HepG2 (cell line): ENCODE results near the gene ZNF3. TPM values are rescaled to one million over a fixed set of nuclear protein-coding genes. Genes with fewer than 3 reads are reported as not detected.

Experiments used
- CC2D1A ChIP-seq: sonication (generic); formaldehyde crosslinking; IDR thresholded peaks from 2 replicates; pipeline ENCODE4 v1.8.1; 2023; ENCODE audit warnings: mild to moderate bottlenecking, missing genetic modification reagents
- DNMT3B ChIP-seq: conservative IDR thresholded peaks from 2 replicates; pipeline ENCODE4 v1.6.1; 2016; ENCODE audit warnings: missing biosample characterization, control low read depth
- EED ChIP-seq: sonication (generic); formaldehyde crosslinking; IDR thresholded peaks from 2 replicates; pipeline ENCODE4 v1.5.0; 2020; ENCODE audit warnings: mild to moderate bottlenecking, missing genetic modification reagents
- ERF ChIP-seq: IDR thresholded peaks from 2 replicates; pipeline ENCODE4 v1.6.1; 2018; ENCODE audit warnings: missing biosample characterization, missing genetic modification reagents
- FOXJ3 ChIP-seq: sonication (generic); formaldehyde crosslinking; IDR thresholded peaks from 2 replicates; pipeline ENCODE4 v1.4.0; 2020; ENCODE audit warnings: missing genetic modification reagents, mild to moderate bottlenecking, borderline replicate concordance
- GATAD2A ChIP-seq: IDR thresholded peaks from 2 replicates; pipeline ENCODE4 v1.6.1; 2016
- HMGA1 ChIP-seq: sonication (generic); formaldehyde crosslinking; conservative IDR thresholded peaks from 2 replicates; pipeline ENCODE4 v1.4.0; 2020; ENCODE audit warnings: missing genetic modification reagents
- HOXA3 ChIP-seq: sonication (generic); formaldehyde crosslinking; IDR thresholded peaks from 2 replicates; pipeline ENCODE4 v1.5.0; 2020; ENCODE audit warnings: missing genetic modification reagents
- JUNB ChIP-seq: sonication (generic); formaldehyde crosslinking; IDR thresholded peaks from 2 replicates; pipeline ENCODE4 v1.8.0; 2022; ENCODE audit warnings: missing genetic modification reagents, mild to moderate bottlenecking, borderline replicate concordance
- KMT2B ChIP-seq: IDR thresholded peaks from 2 replicates; pipeline ENCODE4 v1.6.1; 2016; ENCODE audit warnings: missing genetic modification reagents, missing compliant biosample characterization
- MED13 ChIP-seq: sonication (generic); formaldehyde crosslinking; IDR thresholded peaks from 2 replicates; pipeline ENCODE4 v1.5.0; 2020; ENCODE audit warnings: missing genetic modification reagents
- POLR2A ChIP-seq, 2 experiments: IDR thresholded peaks; 2 replicates each; pipeline ENCODE4 v1.6.1; 2011; ENCODE audit warnings: low read depth in 2 of 2, low read length in 2 of 2, mild to moderate bottlenecking in 1 of 2, moderate library complexity in 1 of 2; ENCODE audit not compliant: insufficient read depth in 1 of 2
- SETDB1 ChIP-seq: sonication (generic); formaldehyde crosslinking; IDR thresholded peaks from 2 replicates; pipeline ENCODE4 v1.5.1; 2020; ENCODE audit warnings: missing genetic modification reagents, mild to moderate bottlenecking, borderline replicate concordance
- SIX4 ChIP-seq: sonication (generic); formaldehyde crosslinking; IDR thresholded peaks from 2 replicates; pipeline ENCODE4 v1.4.0; 2020; ENCODE audit warnings: missing genetic modification reagents
- SNAI1 ChIP-seq: sonication (generic); formaldehyde crosslinking; IDR thresholded peaks from 2 replicates; pipeline ENCODE4 v1.5.0; 2020; ENCODE audit warnings: mild to moderate bottlenecking, missing genetic modification reagents, borderline replicate concordance
- SPEN ChIP-seq: sonication (generic); formaldehyde crosslinking; IDR thresholded peaks from 2 replicates; pipeline ENCODE4 v1.5.1; 2020; ENCODE audit warnings: low read depth, mild to moderate bottlenecking, missing genetic modification reagents
- ZBTB4 ChIP-seq: sonication (generic); formaldehyde crosslinking; IDR thresholded peaks from 2 replicates; pipeline ENCODE4 v1.4.0; 2020; ENCODE audit warnings: missing genetic modification reagents, mild to moderate bottlenecking, borderline replicate concordance
- ZNF589 ChIP-seq: sonication (generic); formaldehyde crosslinking; conservative IDR thresholded peaks from 2 replicates; pipeline ENCODE4 v1.8.0; 2022; ENCODE audit warnings: mild to moderate bottlenecking, moderate library complexity, missing genetic modification reagents
- ZNF788 ChIP-seq: sonication (generic); formaldehyde crosslinking; IDR thresholded peaks from 2 replicates; pipeline ENCODE4 v1.5.0; 2020; ENCODE audit warnings: mild to moderate bottlenecking, missing genetic modification reagents, borderline replicate concordance
- polyA plus RNA-seq, 8 experiments: library from polyadenylated mRNA; depleted of rRNA in 3 of 8; stranded (reverse) in 7 of 8; unstranded in 1 of 8; fragments of >200 nt; fragmentation: Illumina TruSeq in 4 of 8; extraction: Trizol in 4 of 8; gene quantifications; 2 replicates each; pipeline versions ENCODE4 v1.2.1 to v1.2.3, GENCODE V29; 2011 to 2016; ENCODE audit warnings: low read depth in 4 of 8, missing spikeins in 1 of 8, mixed read lengths in 1 of 8; ENCODE audit not compliant: insufficient read depth in 1 of 8
- total RNA-seq, 5 experiments: library from RNA; depleted of rRNA; stranded (reverse); fragments of >200 nt; fragmentation: Illumina TruSeq; extraction: Trizol; gene quantifications; 2 replicates each; pipeline ENCODE4 v1.2.3, GENCODE V29; 2016; ENCODE audit warnings: low read depth in 1 of 5
- TF ChIP-seq, protein P1 (sequence below): IDR thresholded peaks from 2 replicates; pipeline ENCODE4 v1.6.1; 2012; ENCODE audit warnings: inconsistent platforms
- TF ChIP-seq, protein P2 (sequence below): sonication (generic); formaldehyde crosslinking; IDR thresholded peaks from 2 replicates; pipeline ENCODE4 v1.5.0; 2020; ENCODE audit warnings: missing genetic modification reagents
- TF ChIP-seq, protein P3 (sequence below): sonication (generic); formaldehyde crosslinking; IDR thresholded peaks from 2 replicates; pipeline ENCODE4 v1.8.0; 2022; ENCODE audit warnings: missing genetic modification reagents, mild to moderate bottlenecking, moderate library complexity, borderline replicate concordance
- TF ChIP-seq, protein P4 (sequence below): sonication (generic); formaldehyde crosslinking; IDR thresholded peaks from 2 replicates; pipeline ENCODE4 v1.8.0; 2022; ENCODE audit warnings: missing genetic modification reagents, low read depth, mild to moderate bottlenecking, borderline replicate concordance

ZNF3 gene
- total and polyA plus RNA-seq, 2 of the 13 experiments (the other 11 are each of a cell fraction or from before 2014, with no cell fraction given): 33.7 to 56.9 TPM

GRCh38 chr7:100101016-100101862 lies 19.7 kb upstream of the ZNF3 start, which contains the start of the genes AP4M1 and MCM7 (continued):
- TF ChIP-seq FOXJ3 (CRISPR knock-in tag): no peak; the same call in 1 of the 2 replicates
- 0 out of 2 replicates have a peak, but pooled peaks have one; percentile 39 for TF ChIP-seq MED13 (CRISPR knock-in tag)
- TF ChIP-seq SIX4 (CRISPR knock-in tag): no peak
- no peak; the same call in 1 of the 2 replicates for TF ChIP-seq ERF (CRISPR knock-in tag)
- TF ChIP-seq POLR2A (IDR thresholded peaks at IDR 0.05; ENCODE audit: insufficient read depth in 1 of 2, low read depth in 2 of 2, low read length in 2 of 2): peak; percentile 57 to 72; a peak in 3 of 4 replicates
- TF ChIP-seq GATAD2A: no peak
- TF ChIP-seq, protein P1, sequence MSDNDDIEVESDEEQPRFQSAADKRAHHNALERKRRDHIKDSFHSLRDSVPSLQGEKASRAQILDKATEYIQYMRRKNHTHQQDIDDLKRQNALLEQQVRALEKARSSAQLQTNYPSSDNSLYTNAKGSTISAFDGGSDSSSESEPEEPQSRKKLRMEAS: peak; percentile 85
- no peak for TF ChIP-seq DNMT3B (CRISPR knock-in tag)
- no peak for TF ChIP-seq HMGA1 (CRISPR knock-in tag)
- peak; percentile 69; the same call in 1 of the 2 replicates for TF ChIP-seq SNAI1 (CRISPR knock-in tag)
- 0 out of 2 replicates have a peak, but pooled peaks have one; percentile 21 for TF ChIP-seq ZBTB4 (CRISPR knock-in tag)
- TF ChIP-seq SETDB1 (CRISPR knock-in tag): no peak
- TF ChIP-seq JUNB: no peak
- TF ChIP-seq CC2D1A: no peak
- TF ChIP-seq, protein P2, sequence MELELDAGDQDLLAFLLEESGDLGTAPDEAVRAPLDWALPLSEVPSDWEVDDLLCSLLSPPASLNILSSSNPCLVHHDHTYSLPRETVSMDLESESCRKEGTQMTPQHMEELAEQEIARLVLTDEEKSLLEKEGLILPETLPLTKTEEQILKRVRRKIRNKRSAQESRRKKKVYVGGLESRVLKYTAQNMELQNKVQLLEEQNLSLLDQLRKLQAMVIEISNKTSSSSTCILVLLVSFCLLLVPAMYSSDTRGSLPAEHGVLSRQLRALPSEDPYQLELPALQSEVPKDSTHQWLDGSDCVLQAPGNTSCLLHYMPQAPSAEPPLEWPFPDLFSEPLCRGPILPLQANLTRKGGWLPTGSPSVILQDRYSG (CRISPR knock-in tag): peak; percentile 3; the same call in 1 of the 2 replicates
- TF ChIP-seq ZNF589 (CRISPR knock-in tag): no peak; the same call in 1 of the 2 replicates
- no peak; the same call in 1 of the 2 replicates for TF ChIP-seq EED (CRISPR knock-in tag)
- peak; percentile 81 for TF ChIP-seq SPEN (CRISPR knock-in tag)
- TF ChIP-seq HOXA3: no peak
- TF ChIP-seq, protein P3, sequence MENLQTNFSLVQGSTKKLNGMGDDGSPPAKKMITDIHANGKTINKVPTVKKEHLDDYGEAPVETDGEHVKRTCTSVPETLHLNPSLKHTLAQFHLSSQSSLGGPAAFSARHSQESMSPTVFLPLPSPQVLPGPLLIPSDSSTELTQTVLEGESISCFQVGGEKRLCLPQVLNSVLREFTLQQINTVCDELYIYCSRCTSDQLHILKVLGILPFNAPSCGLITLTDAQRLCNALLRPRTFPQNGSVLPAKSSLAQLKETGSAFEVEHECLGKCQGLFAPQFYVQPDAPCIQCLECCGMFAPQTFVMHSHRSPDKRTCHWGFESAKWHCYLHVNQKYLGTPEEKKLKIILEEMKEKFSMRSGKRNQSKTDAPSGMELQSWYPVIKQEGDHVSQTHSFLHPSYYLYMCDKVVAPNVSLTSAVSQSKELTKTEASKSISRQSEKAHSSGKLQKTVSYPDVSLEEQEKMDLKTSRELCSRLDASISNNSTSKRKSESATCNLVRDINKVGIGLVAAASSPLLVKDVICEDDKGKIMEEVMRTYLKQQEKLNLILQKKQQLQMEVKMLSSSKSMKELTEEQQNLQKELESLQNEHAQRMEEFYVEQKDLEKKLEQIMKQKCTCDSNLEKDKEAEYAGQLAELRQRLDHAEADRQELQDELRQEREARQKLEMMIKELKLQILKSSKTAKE (CRISPR knock-in tag): peak; percentile 31; the same call in 1 of the 2 replicates
- peak; percentile 70; the same call in 1 of the 2 replicates for TF ChIP-seq ZNF788 (CRISPR knock-in tag)
- TF ChIP-seq KMT2B (CRISPR knock-in tag): no peak; the same call in 1 of the 2 replicates
- TF ChIP-seq, protein P4, sequence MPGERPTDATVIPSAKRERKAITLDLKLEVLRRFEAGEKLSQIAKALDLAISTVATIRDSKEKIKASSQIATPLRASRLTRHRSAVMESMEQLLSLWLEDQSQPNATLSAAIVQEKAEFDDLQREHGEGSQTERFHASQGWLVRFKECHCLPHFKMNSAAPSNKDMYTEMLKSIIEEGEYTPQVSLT (CRISPR knock-in tag): no peak
